Renal cortex interstitium (tissue), 15 donors: ENCODE results near the gene GRK3. TPM values are rescaled to one million over a fixed set of nuclear protein-coding genes. Genes with fewer than 3 reads are reported as not detected.
"Not testable (repeated sequence)": the region's sequence is repeated elsewhere in the genome, so short reads cannot be mapped to it uniquely, and the experiment has no call there.

Source experiments
- DNase-seq, 11 donors: peaks; one replicate each; pipeline ENCODE4 v3.0.0-alpha.2; 2013; ENCODE audit warnings: low read depth in 9 of 11, low spot score in 4 of 11; ENCODE audit errors: extremely low read depth in 1 of 11
- long read RNA-seq, 16 experiments: transcript quantifications; one replicate each; lab custom pipeline, GENCODE V29; 2026
- polyA plus RNA-seq, 3 donors: library from polyadenylated mRNA; unstranded; fragments of 120-200 nt; gene quantifications; one replicate each; pipeline ENCODE4 v1.2.1, GENCODE V29; 2013; ENCODE audit not compliant: insufficient read length in 3 of 3

The GRK3 gene
- polyA plus RNA-seq: 10 to 100 TPM in 1 of 3 donors, 1 to 10 TPM in 2; 9.3 to 10.7 (median 9.6) TPM
- long read RNA-seq, donor 1: 0 reads
- long read RNA-seq, donor 2, full-length matches to known transcripts: 1 of 1 reads
- long read RNA-seq, donor 2, partial matches to known transcripts: 0 of 1 reads
- long read RNA-seq, donor 2, other reads (novel, unspliced or antisense): 0 of 1 reads
- long read RNA-seq, donor 3, full-length matches to known transcripts: 2 of 2 reads
- long read RNA-seq, donor 3, partial matches to known transcripts: 0 of 2 reads
- long read RNA-seq, donor 3, other reads (novel, unspliced or antisense): 0 of 2 reads
- long read RNA-seq, donor 4: 0 reads
- long read RNA-seq, donor 5, full-length matches to known transcripts: 1 of 1 reads
- long read RNA-seq, donor 5, partial matches to known transcripts: 0 of 1 reads
- long read RNA-seq, donor 5, other reads (novel, unspliced or antisense): 0 of 1 reads
- long read RNA-seq, donor 6: 0 reads
- long read RNA-seq, donor 7: 0 reads
- long read RNA-seq, donor 8, partial matches to known transcripts: 7 of 7 reads
- long read RNA-seq, donor 8, other reads (novel, unspliced or antisense): 0 of 7 reads
- long read RNA-seq, donor 9, full-length matches to known transcripts: 1 of 1 reads
- long read RNA-seq, donor 9, partial matches to known transcripts: 0 of 1 reads
- long read RNA-seq, donor 9, other reads (novel, unspliced or antisense): 0 of 1 reads
- long read RNA-seq, donor 10: 0 reads
- long read RNA-seq, donor 11: 0 reads
- long read RNA-seq, donor 12: 0 reads
- long read RNA-seq, donor 13: 0 reads
- long read RNA-seq, donor 14: 0 reads
- long read RNA-seq, donor 15: 0 reads
- long read RNA-seq, donor 16, full-length matches to known transcripts: 1 of 1 reads
- long read RNA-seq, donor 16, partial matches to known transcripts: 0 of 1 reads
- long read RNA-seq, donor 16, other reads (novel, unspliced or antisense): 0 of 1 reads

- peak in 7 of 11 donors; percentile 40 to 65 (median 58) for DNase-seq
Measured at GRCh38 chr22:25564320-25564978, at the start of gene GRK3. GRK3 (plus strand) TSS chr22:25564675; CDS start chr22:25565041, 366 bp downstream.

- no peak for DNase-seq
Measured at GRCh38 chr22:25518000-25518663, 46.3 kb upstream of the GRK3 start.

- DNase-seq: no peak
Measured at GRCh38 chr22:25525376-25525775, 39.1 kb upstream of the GRK3 start.

DNA sequence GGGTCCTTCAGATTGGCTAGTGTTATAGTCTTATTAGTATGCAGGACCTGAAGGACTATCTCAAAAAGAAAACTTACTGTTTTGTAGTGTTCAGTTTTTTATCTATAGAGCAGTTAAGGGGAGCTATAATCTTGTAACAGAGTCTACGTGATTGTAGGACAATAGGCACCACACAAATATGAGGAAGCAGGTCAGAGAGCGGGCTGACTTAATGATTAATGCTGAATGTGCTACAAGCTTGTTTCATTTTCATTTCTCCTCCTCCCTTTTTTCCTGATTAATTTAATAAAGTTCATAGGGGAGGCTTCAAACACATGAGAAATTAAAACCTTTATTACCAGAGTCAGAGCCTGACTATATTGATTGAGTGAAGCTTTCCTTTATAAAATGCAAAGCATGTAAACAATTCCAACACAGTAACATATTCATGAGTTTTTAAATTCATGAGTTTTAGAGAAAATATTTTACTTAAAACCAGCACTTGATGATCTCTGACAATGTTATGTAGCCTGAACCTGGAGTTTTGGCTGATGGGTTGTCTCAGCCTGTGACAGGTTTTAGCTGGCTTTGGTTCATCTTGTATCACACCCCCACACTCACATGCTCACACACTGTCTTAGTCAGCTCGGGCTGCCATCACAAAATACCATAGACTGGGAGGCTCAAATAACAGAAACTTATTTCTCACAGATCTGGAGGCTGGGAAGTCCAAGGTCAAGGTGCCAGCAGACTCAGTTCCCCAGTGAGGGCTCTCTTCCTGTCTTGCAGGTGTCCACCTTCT, 38.5 kb upstream of the GRK3 start:
- DNase-seq: not testable (repeated sequence)

DNA sequence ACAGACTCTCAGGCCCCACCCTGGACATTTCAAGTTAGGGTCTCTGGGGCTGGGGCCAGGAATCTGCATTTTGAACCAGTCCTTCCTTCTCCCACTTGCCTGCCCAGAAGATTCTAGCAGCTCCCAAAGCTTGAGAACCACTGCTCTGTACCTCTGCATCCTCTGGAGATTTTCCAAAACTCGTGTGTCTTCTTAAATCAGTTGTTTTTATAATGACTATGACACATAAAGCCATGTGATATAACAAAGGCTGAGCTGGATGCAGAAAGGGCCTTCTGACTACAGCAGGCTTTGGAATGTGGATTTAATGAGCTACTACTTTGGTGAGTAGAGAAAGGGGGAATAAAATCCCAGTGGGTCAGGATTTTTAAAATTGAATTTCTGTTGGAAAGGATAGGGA, 37.5 kb upstream of the GRK3 start:
- not testable (repeated sequence) for DNase-seq

DNA sequence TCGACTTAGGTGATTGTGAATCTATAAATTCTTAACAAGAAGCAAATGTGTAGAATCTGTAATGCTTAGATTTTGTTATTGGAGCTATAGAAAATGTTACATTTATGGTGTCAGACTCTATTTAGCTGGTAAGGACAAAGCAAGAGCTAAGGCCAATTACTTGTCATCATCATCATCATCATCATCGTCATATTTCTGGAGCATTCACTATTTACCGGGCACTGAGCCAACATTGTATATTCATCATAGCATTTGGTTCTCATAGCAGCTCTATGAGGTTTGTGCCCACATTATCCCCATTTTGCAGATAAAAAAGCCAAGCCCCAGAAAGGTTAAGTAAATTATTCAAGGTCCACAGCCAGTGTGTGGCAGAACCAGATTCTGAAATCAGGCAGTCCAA, 36.4 kb upstream of the GRK3 start:
- DNase-seq: not testable (repeated sequence)

DNA sequence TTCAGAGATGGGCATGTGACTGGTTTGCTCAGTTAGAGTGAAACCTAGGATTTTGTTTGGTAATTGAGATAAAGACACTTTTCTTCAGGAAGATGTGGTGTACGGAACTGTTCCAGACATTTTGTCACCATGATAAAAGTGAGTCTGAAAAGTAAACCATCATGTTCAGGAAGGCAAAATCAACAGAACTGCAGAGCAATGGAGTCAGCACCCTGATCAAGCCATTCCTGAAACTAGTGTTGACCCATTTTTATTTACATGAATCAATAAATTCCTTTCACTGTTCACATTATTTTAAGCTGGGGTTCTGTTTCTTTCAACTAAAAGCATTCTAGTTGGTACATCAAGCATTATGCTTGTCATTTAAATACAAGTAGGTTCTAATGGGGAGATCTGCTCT, 35.4 kb upstream of the GRK3 start:
- not testable (repeated sequence) for DNase-seq

- not testable (repeated sequence) for DNase-seq
Measured at GRCh38 chr22:25529541-25530137, 34.8 kb upstream of the GRK3 start.

- not testable (repeated sequence) for DNase-seq
Measured at GRCh38 chr22:25531677-25532076, 32.8 kb upstream of the GRK3 start.

GRCh38 chr22:25534724-25535123, 29.8 kb upstream of the GRK3 start:
- DNase-seq: no peak

DNA sequence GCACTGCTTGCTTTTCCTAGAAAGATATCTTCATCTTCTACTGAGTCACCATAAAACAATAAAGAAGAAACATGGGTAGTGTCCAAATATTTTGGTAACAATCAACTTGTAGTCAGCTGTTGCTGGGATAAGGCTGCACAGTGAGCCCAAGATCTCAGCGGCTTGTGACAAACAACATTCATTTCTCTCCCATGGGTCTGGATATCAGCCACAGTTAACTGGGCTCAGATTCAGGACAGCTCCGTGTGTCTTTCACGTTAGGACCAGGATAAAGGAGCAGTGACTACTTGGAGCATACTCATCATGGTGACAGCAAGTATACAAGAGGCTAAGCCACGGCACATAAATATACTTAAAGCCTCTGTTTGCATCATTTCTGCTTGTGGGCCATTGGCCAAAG, 27.9 kb upstream of the GRK3 start:
- DNase-seq: no peak

- DNase-seq: no peak
Measured at GRCh38 chr22:25540166-25540907, 24.1 kb upstream of the GRK3 start.

DNA sequence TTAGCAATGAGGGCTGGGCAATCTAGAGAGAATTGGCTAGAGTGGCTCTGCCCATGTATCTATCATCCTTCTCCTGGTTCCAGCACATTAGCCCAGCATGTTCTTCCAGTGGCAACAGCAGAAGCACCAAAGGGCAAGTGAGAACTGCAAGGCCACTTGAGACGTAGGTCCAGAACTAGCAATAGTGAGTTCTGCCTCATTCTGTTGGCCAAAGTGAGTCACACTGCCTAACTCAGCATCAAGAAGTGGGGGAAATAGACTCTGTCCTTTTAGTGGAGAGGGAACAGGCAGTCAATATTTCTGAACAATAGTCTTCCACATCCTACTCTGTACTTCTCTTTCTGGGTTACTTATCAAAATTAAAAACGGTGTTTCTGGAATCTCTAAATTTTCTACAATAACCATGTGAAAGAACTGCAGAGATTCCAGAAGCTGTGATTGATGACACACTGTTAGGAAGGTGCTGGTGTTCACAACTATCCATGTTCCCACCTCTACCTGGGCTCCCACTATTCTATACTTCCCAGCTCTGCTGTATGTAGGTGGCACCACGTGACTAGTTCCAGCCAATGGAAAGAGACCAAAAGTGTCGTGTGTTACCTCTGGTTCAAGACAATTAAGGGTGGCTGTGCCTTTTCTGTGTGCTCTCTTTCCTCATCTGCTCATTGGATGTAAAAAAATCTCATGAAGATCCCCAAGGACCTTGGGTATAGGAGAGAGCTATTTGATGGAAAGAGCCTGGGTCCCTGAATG, 23.4 kb upstream of the GRK3 start:
- DNase-seq: no peak

- no peak for DNase-seq
Measured at GRCh38 chr22:25542191-25542590, 22.3 kb upstream of the GRK3 start.

DNA sequence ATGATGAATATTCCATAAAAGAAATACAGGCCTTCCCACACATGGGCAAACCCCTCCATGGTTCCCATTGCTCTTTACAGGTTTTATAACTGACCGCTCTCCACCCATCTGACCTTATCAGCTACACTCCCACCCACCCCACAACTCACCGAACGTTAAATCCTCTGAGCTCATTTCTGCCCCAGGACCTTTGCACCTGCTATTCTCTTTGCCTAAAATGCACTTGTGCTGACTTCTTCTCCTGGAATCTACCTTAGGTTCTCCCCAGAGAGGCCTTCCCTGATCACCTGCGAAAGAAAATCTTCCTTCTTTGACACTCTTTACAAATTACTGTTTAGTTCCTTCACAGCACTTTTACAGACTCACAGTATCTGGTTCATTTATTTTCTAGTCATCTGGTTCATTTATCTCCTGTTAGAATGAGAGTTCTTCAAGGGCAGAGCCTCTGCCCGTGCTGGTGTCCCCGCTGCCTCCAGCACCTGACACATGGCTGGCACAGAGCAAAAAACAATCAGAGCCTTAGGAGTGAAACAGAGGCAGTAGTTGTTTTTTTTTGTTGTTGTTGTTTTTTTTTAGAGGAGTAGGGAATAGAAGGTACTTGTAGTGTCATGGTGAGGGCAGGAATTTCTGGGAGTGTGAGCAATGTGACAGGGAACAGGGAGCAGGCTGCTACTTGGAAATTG, 21.6 kb upstream of the GRK3 start:
- no peak for DNase-seq

GRCh38 chr22:25545146-25545545, 19.3 kb upstream of the GRK3 start:
- no peak for DNase-seq
